ENCODE data around the gene REXO4. TPM values are rescaled to one million over a fixed set of nuclear protein-coding genes. Genes with fewer than 3 reads are reported as not detected.

The REXO4 gene
- total and polyA plus RNA-seq, 2 experiments from 2014 or later, result 31.1 to 36.3 TPM

DNA sequence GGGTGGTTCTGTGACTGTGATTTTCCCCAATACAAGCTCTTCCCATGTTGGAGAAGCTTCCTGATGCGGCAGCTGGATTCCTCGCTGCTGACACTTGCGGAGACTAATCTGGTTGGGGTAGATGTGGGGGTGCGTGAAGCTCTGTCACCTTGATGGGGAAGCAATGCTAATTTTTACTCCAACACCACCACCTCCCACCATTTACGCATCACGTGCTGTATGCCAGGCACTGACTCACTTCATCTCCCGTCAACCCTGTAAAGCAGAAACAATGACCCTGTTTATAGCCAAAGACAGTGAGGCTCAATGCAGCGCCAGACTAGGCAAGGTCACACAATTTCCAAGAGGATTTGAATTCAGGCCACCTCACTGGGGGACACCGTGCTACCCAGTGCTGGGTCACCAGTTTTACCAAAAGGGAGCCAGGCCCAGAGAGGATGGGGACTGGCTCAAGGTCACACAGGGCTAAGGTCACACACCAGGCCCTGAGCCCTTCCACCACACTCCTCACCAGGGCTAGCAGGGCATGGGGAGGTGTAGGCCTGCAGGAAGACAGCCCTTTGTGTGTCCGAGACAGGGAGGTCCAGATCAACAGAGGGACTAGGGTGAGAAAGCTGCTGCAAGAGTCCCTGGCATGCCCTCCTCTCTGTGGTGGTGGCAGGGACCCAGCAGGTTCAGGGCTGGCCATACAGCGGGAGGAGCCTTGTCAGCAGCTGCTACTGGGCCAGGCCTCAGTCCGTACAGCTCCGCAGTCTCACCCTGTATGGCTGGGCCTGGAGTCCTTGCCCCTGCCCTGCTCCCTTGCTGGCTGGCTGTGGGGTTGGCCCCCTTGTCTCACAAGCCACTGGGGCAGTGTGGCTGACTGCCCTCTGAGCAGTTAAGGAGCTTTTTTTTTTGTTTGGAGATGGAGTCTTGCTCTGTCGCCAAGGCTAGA is 38.4 kb downstream of the REXO4 start:
- TF ChIP-seq, protein P1, sequence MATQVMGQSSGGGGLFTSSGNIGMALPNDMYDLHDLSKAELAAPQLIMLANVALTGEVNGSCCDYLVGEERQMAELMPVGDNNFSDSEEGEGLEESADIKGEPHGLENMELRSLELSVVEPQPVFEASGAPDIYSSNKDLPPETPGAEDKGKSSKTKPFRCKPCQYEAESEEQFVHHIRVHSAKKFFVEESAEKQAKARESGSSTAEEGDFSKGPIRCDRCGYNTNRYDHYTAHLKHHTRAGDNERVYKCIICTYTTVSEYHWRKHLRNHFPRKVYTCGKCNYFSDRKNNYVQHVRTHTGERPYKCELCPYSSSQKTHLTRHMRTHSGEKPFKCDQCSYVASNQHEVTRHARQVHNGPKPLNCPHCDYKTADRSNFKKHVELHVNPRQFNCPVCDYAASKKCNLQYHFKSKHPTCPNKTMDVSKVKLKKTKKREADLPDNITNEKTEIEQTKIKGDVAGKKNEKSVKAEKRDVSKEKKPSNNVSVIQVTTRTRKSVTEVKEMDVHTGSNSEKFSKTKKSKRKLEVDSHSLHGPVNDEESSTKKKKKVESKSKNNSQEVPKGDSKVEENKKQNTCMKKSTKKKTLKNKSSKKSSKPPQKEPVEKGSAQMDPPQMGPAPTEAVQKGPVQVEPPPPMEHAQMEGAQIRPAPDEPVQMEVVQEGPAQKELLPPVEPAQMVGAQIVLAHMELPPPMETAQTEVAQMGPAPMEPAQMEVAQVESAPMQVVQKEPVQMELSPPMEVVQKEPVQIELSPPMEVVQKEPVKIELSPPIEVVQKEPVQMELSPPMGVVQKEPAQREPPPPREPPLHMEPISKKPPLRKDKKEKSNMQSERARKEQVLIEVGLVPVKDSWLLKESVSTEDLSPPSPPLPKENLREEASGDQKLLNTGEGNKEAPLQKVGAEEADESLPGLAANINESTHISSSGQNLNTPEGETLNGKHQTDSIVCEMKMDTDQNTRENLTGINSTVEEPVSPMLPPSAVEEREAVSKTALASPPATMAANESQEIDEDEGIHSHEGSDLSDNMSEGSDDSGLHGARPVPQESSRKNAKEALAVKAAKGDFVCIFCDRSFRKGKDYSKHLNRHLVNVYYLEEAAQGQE (IDR thresholded peaks at IDR 0.05; ENCODE audit: unreplicated experiment), result no peak
- TF ChIP-seq POLR2AphosphoS5 (IDR thresholded peaks at IDR 0.05; ENCODE audit: low read depth), result no peak
- TF ChIP-seq JUNB (IDR thresholded peaks at IDR 0.05; ENCODE audit: unreplicated experiment), result no peak
- TF ChIP-seq, protein P2, sequence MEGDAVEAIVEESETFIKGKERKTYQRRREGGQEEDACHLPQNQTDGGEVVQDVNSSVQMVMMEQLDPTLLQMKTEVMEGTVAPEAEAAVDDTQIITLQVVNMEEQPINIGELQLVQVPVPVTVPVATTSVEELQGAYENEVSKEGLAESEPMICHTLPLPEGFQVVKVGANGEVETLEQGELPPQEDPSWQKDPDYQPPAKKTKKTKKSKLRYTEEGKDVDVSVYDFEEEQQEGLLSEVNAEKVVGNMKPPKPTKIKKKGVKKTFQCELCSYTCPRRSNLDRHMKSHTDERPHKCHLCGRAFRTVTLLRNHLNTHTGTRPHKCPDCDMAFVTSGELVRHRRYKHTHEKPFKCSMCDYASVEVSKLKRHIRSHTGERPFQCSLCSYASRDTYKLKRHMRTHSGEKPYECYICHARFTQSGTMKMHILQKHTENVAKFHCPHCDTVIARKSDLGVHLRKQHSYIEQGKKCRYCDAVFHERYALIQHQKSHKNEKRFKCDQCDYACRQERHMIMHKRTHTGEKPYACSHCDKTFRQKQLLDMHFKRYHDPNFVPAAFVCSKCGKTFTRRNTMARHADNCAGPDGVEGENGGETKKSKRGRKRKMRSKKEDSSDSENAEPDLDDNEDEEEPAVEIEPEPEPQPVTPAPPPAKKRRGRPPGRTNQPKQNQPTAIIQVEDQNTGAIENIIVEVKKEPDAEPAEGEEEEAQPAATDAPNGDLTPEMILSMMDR (conservative IDR thresholded peaks at IDR 0.05; ENCODE audit: low read depth in 2 of 2), result no peak
- TF ChIP-seq EZH2phosphoT487 (IDR thresholded peaks at IDR 0.05; ENCODE audit: unreplicated experiment), result no peak
- no peak for TF ChIP-seq ZNF331 (CRISPR knock-in tag; IDR thresholded peaks at IDR 0.05; ENCODE audit: low read depth)
- no peak for TF ChIP-seq EZH2 (IDR thresholded peaks at IDR 0.05; ENCODE audit: low read depth, unreplicated experiment)
- no peak for TF ChIP-seq CREB1 (CRISPR knock-in tag; IDR thresholded peaks at IDR 0.05; ENCODE audit: low read depth)
- no peak for TF ChIP-seq STAT1 (IDR thresholded peaks at IDR 0.05; ENCODE audit: unreplicated experiment)
- TF ChIP-seq NANOG (IDR thresholded peaks at IDR 0.05; ENCODE audit: borderline replicate concordance), result no peak
- no peak for TF ChIP-seq ZNF462 (CRISPR knock-in tag; IDR thresholded peaks at IDR 0.05)
- TF ChIP-seq ETS1 (IDR thresholded peaks at IDR 0.05), result no peak
- no peak for TF ChIP-seq ZNF114 (CRISPR knock-in tag; IDR thresholded peaks at IDR 0.05)
- Histone ChIP-seq H3K9me2 (ENCODE audit: insufficient read depth) (peaks cover 11% of the 10 kb centered on the region; the same call in 1 of the 2 replicates), H3K27ac (ENCODE audit: low read depth) (no peak overlapping the region), H3K79me2 (replicated peaks; ENCODE audit: insufficient read depth) (peaks cover 11% of the 10 kb centered on the region), H3K4me2 (no peak overlapping the region), H3K27me3 (ENCODE audit: insufficient read depth) (peaks cover 13% of the 10 kb centered on the region), H3K4me1 (ENCODE audit: insufficient read depth) (peaks cover 9% of the 10 kb centered on the region; the same call in 1 of the 2 replicates), H4K20me1 (replicated peaks; ENCODE audit: insufficient read depth) (peaks cover 7% of the 10 kb centered on the region; the same call in 1 of the 2 replicates), H3K4me3 (no peak overlapping the region), H3K36me3 (ENCODE audit: insufficient read depth) (no peaks in the 10 kb centered on the region), H2AFZ (no peak overlapping the region), H3F3A (replicated peaks; ENCODE audit: low read depth) (no peaks in the 10 kb centered on the region)
- Mint-ChIP-seq H3K27me3 (ENCODE audit: insufficient read depth, low read depth, poor library complexity) (peaks cover 27% of the 10 kb centered on the region), H3K9me3 (peaks cover 14% of the 10 kb centered on the region; the same call in 2 of the 3 replicates), H3K36me3 (ENCODE audit: low read depth) (peaks cover 7% of the 10 kb centered on the region; the same call in 1 of the 3 replicates), H3K4me3 (no peak overlapping the region), H3K4me1 (peaks cover 7% of the 10 kb centered on the region; the same call in 2 of the 3 replicates), H3K27ac (no peak overlapping the region)
- no peak for DNase-seq (ENCODE audit: low spot score)
- no peak for ATAC-seq

All from GM23338 (cell line).